IPS-18c (cell line): ENCODE results near the gene TMEM231.
"Not testable (repeated sequence)": the region's sequence is repeated elsewhere in the genome, so short reads cannot be mapped to it uniquely, and the experiment has no call there.

ENCODE experiments used
- H3K4me3 ChIP-seq: 2 replicates; pipeline ENCODE4 v1.7.0; 2013; ENCODE audit warnings: low read depth, mild to moderate bottlenecking, low read length, moderate library complexity; ENCODE audit not compliant: insufficient read depth
- H3K9me3 ChIP-seq: one replicate; pipeline ENCODE4 v1.6.1; 2013; ENCODE audit warnings: mild to moderate bottlenecking, low read length, moderate library complexity; ENCODE audit not compliant: control insufficient read depth, insufficient read depth

Gene TMEM231

DNA sequence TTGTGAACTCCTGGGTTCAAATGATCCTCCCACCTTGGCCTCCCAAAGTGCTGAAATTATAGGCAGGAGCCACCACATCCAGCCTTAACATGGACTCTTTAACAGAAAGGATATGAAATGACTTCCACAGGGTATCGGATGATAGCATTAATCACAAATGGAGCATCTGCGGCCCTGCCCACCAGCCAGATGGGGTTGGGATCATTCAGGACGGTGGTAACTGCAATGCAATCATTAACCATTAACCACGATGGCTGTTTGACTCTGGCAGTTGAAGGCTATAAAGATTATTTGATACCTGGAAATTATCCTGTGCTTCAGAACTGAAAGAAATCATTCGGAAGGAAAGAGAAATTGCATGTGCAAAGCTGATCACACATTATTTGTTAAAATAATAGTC lies 14.8 kb downstream of the TMEM231 start:
- no peaks in the 10 kb centered on the region for H3K9me3 ChIP-seq
- H3K4me3 ChIP-seq: no peak overlapping the region

- H3K9me3 ChIP-seq, H3K4me3 ChIP-seq: not testable (repeated sequence)
Observed at GRCh38 chr16:75538882-75539565, 17.0 kb downstream of the TMEM231 start.

GRCh38 chr16:75537776-75538175 lies 18.3 kb downstream of the TMEM231 start:
- no peak overlapping the region for H3K4me3 ChIP-seq
- H3K9me3 ChIP-seq: no peaks in the 10 kb centered on the region

- H3K4me3 ChIP-seq: no peak within 1 kb of the TSS
- H3K9me3 ChIP-seq: no peaks in the 10 kb centered on the region
Observed at GRCh38 chr16:75535901-75536300, 20.2 kb downstream of the TMEM231 start, which contains the start of gene CHST5. TSS of gene CHST5 (minus strand) at chr16:75536108. CDS start at chr16:75530384, 5,724 bp downstream.

GRCh38 chr16:75535211-75535843 lies 20.7 kb downstream of the TMEM231 start:
- Histone ChIP-seq H3K9me3 (no peaks in the 10 kb centered on the region), H3K4me3 (no peak overlapping the region)

DNA sequence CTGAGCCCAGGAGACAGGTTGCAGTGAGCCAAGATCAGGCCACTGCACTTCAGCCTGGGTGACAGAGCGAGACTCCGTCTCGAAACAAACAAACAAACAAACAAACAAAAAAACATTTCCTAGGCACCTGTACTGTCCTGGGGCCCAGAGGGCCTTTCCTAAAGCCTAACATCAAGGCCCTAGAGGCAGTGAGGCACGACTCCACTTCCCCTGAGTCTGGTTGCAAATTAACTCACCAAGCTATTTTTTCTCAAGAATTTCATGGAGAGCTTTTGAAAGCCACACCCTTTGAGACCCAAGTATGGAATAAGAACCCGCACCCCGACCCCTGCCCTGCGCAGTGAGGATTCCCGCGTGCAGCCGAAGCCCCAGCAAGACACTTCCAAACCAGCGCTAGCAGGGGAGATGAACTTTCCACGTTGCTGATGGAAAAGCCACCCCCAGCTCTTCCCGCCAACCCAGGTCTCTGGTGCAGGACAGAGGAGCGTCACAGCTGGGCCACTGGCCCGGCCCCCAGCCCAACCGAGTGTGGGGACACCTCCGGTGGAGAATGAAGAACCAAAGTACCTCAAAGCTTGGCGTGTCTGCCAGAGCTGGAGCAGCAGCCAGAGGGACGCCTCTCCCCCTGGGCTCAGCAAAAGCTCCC lies 21.4 kb downstream of the TMEM231 start:
- no peaks in the 10 kb centered on the region for H3K9me3 ChIP-seq
- H3K4me3 ChIP-seq: no peak overlapping the region

DNA sequence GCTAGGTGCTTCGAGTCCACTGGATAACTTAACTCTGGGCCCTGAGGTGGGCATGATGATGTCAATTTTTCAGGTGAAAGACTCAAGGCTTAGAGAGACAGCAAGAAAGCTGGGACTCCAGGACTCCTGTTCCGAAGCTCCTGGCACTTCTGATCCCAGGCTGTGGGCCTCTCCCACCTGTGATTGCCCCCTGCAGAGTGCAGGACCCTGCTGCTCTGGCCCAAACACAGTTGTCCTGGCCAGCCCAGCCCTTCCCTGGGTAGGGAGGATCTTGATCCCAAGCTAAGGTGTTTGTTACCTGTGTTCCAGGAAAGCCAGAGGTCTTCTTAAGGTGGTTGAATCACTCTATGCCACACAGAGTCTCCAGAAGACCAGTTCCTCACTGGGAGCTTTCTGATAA lies 23.3 kb downstream of the TMEM231 start:
- H3K9me3 ChIP-seq: no peaks in the 10 kb centered on the region
- H3K4me3 ChIP-seq: no peak overlapping the region

- Histone ChIP-seq H3K9me3 (no peaks in the 10 kb centered on the region), H3K4me3 (no peak overlapping the region)
Observed at GRCh38 chr16:75532142-75532765, 23.8 kb downstream of the TMEM231 start.

- H3K4me3 ChIP-seq: no peak overlapping the region
- no peaks in the 10 kb centered on the region for H3K9me3 ChIP-seq
Observed at GRCh38 chr16:75529959-75530358, 26.1 kb downstream of the TMEM231 start.

- no peak overlapping the region for H3K4me3 ChIP-seq
- no peaks in the 10 kb centered on the region for H3K9me3 ChIP-seq
Observed at GRCh38 chr16:75529056-75529905, 26.8 kb downstream of the TMEM231 start.

- Histone ChIP-seq H3K9me3 (no peaks in the 10 kb centered on the region), H3K4me3 (no peak overlapping the region)
Observed at GRCh38 chr16:75527825-75528299, 28.2 kb downstream of the TMEM231 start.

GRCh38 chr16:75526032-75526790 lies 29.8 kb downstream of the TMEM231 start:
- H3K4me3 ChIP-seq: no peak overlapping the region

DNA sequence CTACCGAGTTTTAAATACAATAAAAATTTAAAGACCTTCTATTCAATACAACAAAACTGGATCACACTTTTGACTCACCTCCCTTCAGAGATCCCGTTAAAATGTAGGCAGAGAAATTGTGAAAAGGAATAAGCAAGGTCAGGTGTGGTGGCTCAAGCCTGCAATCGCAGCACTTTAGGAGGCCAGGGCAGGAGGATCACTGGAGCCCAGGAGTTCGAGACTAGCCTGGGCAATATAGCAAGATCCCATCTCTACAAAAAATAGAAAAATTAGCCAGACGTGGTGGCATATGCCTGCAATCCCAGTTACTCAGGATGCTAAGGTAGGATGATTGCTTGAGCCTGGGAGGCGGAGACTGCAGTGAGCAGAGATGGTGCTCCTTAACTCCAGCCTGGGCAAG lies 36.9 kb downstream of the TMEM231 start:
- H3K4me3 ChIP-seq: no peak overlapping the region

More at GRCh38 chr16:75526032-75526790, 29.8 kb downstream of the TMEM231 start:
- no peaks in the 10 kb centered on the region for H3K9me3 ChIP-seq

DNA sequence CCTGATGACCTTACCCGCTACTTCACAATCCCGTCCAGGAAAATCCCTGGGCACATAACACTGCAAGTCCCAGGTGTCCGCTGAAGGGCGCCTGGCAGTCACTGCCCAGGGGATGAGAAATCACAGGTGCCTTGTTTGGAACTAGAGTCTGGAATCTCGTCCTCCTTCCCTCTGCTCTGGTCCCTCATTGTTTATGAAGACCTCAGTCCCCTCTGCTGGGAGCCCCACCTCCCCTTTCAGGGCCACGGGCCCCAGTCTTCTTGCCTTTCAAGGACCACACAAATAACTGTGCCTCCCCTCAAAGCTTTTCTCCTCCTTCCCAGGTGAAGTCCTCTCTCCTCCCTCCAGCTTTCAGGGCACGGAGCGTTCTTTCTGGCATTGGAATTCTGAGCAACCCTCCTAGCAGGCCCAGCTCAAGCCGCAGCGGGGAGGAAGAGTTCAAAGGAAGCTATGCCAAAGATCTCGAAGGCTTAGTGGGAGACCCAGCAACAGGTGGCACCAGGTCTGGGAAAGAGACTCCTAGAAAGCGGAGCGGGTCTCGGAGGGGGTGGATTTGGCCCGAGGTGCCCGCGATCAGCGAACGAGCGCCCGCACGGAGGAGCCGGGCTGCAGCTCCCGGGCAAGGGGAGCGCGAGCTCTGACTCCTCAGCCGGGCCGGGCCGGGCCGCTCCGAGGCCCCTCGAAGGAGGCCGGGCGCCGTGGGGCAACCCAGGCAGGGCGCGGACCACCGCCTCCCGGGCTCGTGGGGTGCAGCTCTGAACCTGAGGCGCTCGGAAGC lies 39.7 kb downstream of the TMEM231 start:
- peak overlapping the region; percentile 87 for H3K4me3 ChIP-seq
- not testable (repeated sequence) for H3K9me3 ChIP-seq

More for the DNA sequence above, 36.9 kb downstream of the TMEM231 start:
- no peaks in the 10 kb centered on the region for H3K9me3 ChIP-seq

DNA sequence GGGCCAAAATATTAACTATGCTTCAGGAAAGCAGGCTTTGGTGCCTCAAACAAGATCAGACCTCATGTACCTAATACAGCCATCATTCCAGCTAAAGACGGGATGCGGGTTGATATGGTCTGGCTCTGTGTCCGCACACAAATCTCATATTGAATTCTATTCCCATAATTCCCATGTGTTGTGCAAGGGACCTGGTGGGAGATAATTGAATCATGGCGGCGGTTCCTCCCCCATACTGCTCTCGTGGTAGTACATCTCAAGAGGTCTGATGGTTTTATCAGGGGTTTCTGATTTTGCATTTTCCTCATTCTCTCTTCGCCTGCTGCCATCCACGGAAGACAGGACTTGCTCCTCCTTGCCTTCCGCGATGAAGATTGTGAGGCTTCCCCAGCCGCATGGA lies 41.8 kb downstream of the TMEM231 start:
- H3K4me3 ChIP-seq: no peak overlapping the region
- no peaks in the 10 kb centered on the region for H3K9me3 ChIP-seq

DNA sequence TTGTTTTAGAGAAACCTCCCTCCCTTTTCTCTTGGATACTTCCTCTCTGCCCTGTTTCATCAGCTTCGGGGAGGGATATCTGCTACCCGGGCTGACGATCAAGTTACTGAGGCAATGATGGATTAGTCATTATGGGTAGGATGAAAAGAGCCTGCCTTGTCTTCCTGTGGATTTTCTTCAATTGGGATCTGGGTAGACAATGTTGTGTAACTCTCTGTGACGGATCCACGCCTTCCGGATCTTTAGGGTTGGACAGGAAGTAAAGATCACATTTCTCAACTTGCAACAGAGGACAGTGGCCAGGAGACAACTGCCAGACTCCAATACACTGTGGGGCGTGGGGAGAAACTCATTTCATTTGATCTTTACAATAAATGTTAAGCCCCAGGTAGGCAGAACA lies 49.5 kb downstream of the TMEM231 start:
- Histone ChIP-seq H3K9me3 (no peaks in the 10 kb centered on the region), H3K4me3 (no peak overlapping the region)
